HG03060 (cell line): Measurements from ENCODE around the gene DNAH8.

ENCODE experiments used
- ATAC-seq: cut with Tn5 transposase; IDR thresholded peaks from one replicate; pipeline ENCODE4 v1.9.1; 2021; ENCODE audit warnings: low read depth, moderate number of reproducible peaks; ENCODE audit not compliant: unreplicated experiment

The DNAH8 gene

GRCh38 chr6:38942442-38942841 is 227.3 kb downstream of the DNAH8 start:
- ATAC-seq, result no peak

- ATAC-seq, result no peak
Measured at GRCh38 chr6:38942965-38943364, 227.9 kb downstream of the DNAH8 start.

- ATAC-seq, result no peak
Measured at GRCh38 chr6:38943964-38944363, 228.9 kb downstream of the DNAH8 start.

GRCh38 chr6:38944655-38945279 is 229.7 kb downstream of the DNAH8 start:
- ATAC-seq, result no peak

- ATAC-seq, result no peak
Measured at GRCh38 chr6:38955861-38956260, 240.8 kb downstream of the DNAH8 start.

GRCh38 chr6:38957426-38957825 is 242.3 kb downstream of the DNAH8 start:
- no peak for ATAC-seq

GRCh38 chr6:38959138-38959537 is 244.0 kb downstream of the DNAH8 start:
- ATAC-seq, result no peak

GRCh38 chr6:38968702-38969149 is 253.6 kb downstream of the DNAH8 start:
- ATAC-seq, result no peak

- no peak for ATAC-seq
Measured at GRCh38 chr6:38973178-38974057, 258.3 kb downstream of the DNAH8 start.

- ATAC-seq, result no peak
Measured at GRCh38 chr6:38974389-38975151, 259.5 kb downstream of the DNAH8 start.

- no peak for ATAC-seq
Measured at GRCh38 chr6:38975621-38976049, 260.5 kb downstream of the DNAH8 start.

- ATAC-seq, result no peak
Measured at GRCh38 chr6:38976051-38976450, 260.9 kb downstream of the DNAH8 start.

- no peak for ATAC-seq
Measured at GRCh38 chr6:38976801-38977500, 261.8 kb downstream of the DNAH8 start.

GRCh38 chr6:38978139-38978704 is 263.1 kb downstream of the DNAH8 start:
- no peak for ATAC-seq

- no peak for ATAC-seq
Measured at GRCh38 chr6:38982470-38982869, 267.4 kb downstream of the DNAH8 start.

- no peak for ATAC-seq
Measured at GRCh38 chr6:38984723-38985122, 269.6 kb downstream of the DNAH8 start.

GRCh38 chr6:38985839-38986238 is 270.7 kb downstream of the DNAH8 start:
- ATAC-seq, result no peak

GRCh38 chr6:38987503-38987902 is 272.4 kb downstream of the DNAH8 start:
- no peak for ATAC-seq

GRCh38 chr6:38988736-38989449 is 273.8 kb downstream of the DNAH8 start:
- ATAC-seq, result no peak

GRCh38 chr6:38990475-38990874 is 275.4 kb downstream of the DNAH8 start:
- ATAC-seq, result no peak
